ENCODE results near the gene IFI27L2. TPM values are rescaled to one million over a fixed set of nuclear protein-coding genes. Genes with fewer than 3 reads are reported as not detected.

Gene IFI27L2
- total RNA-seq, 1 donor from 2014 or later, result 30.4 TPM

GRCh38 chr14:94123868-94124267, 5.5 kb downstream of the IFI27L2 start:
- Mint-ChIP-seq H3K4me1 (peaks cover 5% of the 10 kb centered on the region), H3K36me3 (ENCODE audit: low read depth) (no peaks in the 10 kb centered on the region), H3K9me3 (peaks cover 7% of the 10 kb centered on the region), H3K27me3 (ENCODE audit: low read depth) (peaks cover 5% of the 10 kb centered on the region), H3K27ac (ENCODE audit: unreplicated experiment) (no peak overlapping the region), H3K4me3 (no peak overlapping the region)
- no peak for TF ChIP-seq CTCF (conservative IDR thresholded peaks at IDR 0.05)
- DNase-seq (ENCODE audit: low read depth, low spot score), result no peak

- Mint-ChIP-seq H3K4me3 (no peak overlapping the region), H3K27me3 (ENCODE audit: low read depth) (peaks cover 5% of the 10 kb centered on the region), H3K36me3 (ENCODE audit: low read depth) (no peaks in the 10 kb centered on the region), H3K4me1 (no peaks in the 10 kb centered on the region), H3K9me3 (peaks cover 7% of the 10 kb centered on the region), H3K27ac (ENCODE audit: unreplicated experiment) (no peak overlapping the region)
- DNase-seq (ENCODE audit: low read depth, low spot score), result no peak
- TF ChIP-seq CTCF (conservative IDR thresholded peaks at IDR 0.05), result no peak
Measured at GRCh38 chr14:94123296-94123695, 6.1 kb downstream of the IFI27L2 start.

- H3K36me3 Mint-ChIP-seq (ENCODE audit: low read depth), result no peaks in the 10 kb centered on the region
- DNase-seq (ENCODE audit: low read depth, low spot score), result no peak
- H3K4me1 Mint-ChIP-seq, result no peaks in the 10 kb centered on the region
Measured at GRCh38 chr14:94122438-94122837, 7.0 kb downstream of the IFI27L2 start.

GRCh38 chr14:94121485-94121884, 7.9 kb downstream of the IFI27L2 start:
- Mint-ChIP-seq H3K27ac (ENCODE audit: unreplicated experiment) (no peak overlapping the region), H3K4me3 (no peak overlapping the region), H3K36me3 (ENCODE audit: low read depth) (no peaks in the 10 kb centered on the region), H3K4me1 (no peaks in the 10 kb centered on the region), H3K9me3 (peaks cover 7% of the 10 kb centered on the region), H3K27me3 (ENCODE audit: low read depth) (peaks cover 5% of the 10 kb centered on the region)
- no peak for DNase-seq (ENCODE audit: low read depth, low spot score)
- TF ChIP-seq CTCF (conservative IDR thresholded peaks at IDR 0.05), result no peak

More at GRCh38 chr14:94122438-94122837, 7.0 kb downstream of the IFI27L2 start:
- peaks cover 7% of the 10 kb centered on the region for H3K9me3 Mint-ChIP-seq
- no peak overlapping the region for H3K27ac Mint-ChIP-seq (ENCODE audit: unreplicated experiment)
- H3K4me3 Mint-ChIP-seq, result no peak overlapping the region
- peaks cover 5% of the 10 kb centered on the region for H3K27me3 Mint-ChIP-seq (ENCODE audit: low read depth)
- TF ChIP-seq CTCF (conservative IDR thresholded peaks at IDR 0.05), result no peak

GRCh38 chr14:94120667-94121340, 8.6 kb downstream of the IFI27L2 start:
- TF ChIP-seq CTCF (conservative IDR thresholded peaks at IDR 0.05), result no peak
- peaks cover 7% of the 10 kb centered on the region for H3K9me3 Mint-ChIP-seq
- DNase-seq (ENCODE audit: low read depth, low spot score), result no peak
- H3K36me3 Mint-ChIP-seq (ENCODE audit: low read depth), result no peaks in the 10 kb centered on the region
- H3K27me3 Mint-ChIP-seq (ENCODE audit: low read depth), result peaks cover 5% of the 10 kb centered on the region
- no peak overlapping the region for H3K27ac Mint-ChIP-seq (ENCODE audit: unreplicated experiment)
- H3K4me1 Mint-ChIP-seq, result no peaks in the 10 kb centered on the region
- no peak overlapping the region for H3K4me3 Mint-ChIP-seq
